ENCODE measurements around the gene TGFBI.

Gene TGFBI

GRCh38 chr5:136065588-136065987, 36.8 kb downstream of the TGFBI start:
- DNase-seq (ENCODE audit: low spot score), result no peak

- DNase-seq (ENCODE audit: low spot score), result no peak
Observed at GRCh38 chr5:136066661-136067271, 38.0 kb downstream of the TGFBI start.

- no peak for DNase-seq (ENCODE audit: low spot score)
Observed at GRCh38 chr5:136067422-136067821, 38.6 kb downstream of the TGFBI start.

GRCh38 chr5:136070486-136071285, 41.9 kb downstream of the TGFBI start:
- DNase-seq (ENCODE audit: low spot score), result no peak

- DNase-seq (ENCODE audit: low spot score), result no peak
Observed at GRCh38 chr5:136073714-136074529, 45.1 kb downstream of the TGFBI start.

- no peak for DNase-seq (ENCODE audit: low spot score)
Observed at GRCh38 chr5:136075466-136075891, 46.7 kb downstream of the TGFBI start.

GRCh38 chr5:136076067-136076466, 47.3 kb downstream of the TGFBI start:
- no peak for DNase-seq (ENCODE audit: low spot score)

GRCh38 chr5:136076881-136077445, 48.2 kb downstream of the TGFBI start:
- DNase-seq (ENCODE audit: low spot score), result no peak

- DNase-seq (ENCODE audit: low spot score), result no peak
Observed at GRCh38 chr5:136079195-136079985, 50.6 kb downstream of the TGFBI start.

- DNase-seq (ENCODE audit: low spot score), result no peak
Observed at GRCh38 chr5:136080113-136080482, 51.3 kb downstream of the TGFBI start.

- DNase-seq (ENCODE audit: low spot score), result peak; percentile 62
Observed at GRCh38 chr5:136080483-136081216, 51.9 kb downstream of the TGFBI start.

- DNase-seq (ENCODE audit: low spot score), result no peak
Observed at GRCh38 chr5:136081217-136081591, 52.4 kb downstream of the TGFBI start.

GRCh38 chr5:136082390-136083193, 53.8 kb downstream of the TGFBI start:
- DNase-seq (ENCODE audit: low spot score), result no peak

GRCh38 chr5:136084698-136085097, 55.9 kb downstream of the TGFBI start:
- DNase-seq (ENCODE audit: low spot score), result no peak

- no peak for DNase-seq (ENCODE audit: low spot score)
Observed at GRCh38 chr5:136086783-136087566, 58.2 kb downstream of the TGFBI start.

GRCh38 chr5:136087961-136088871, 59.4 kb downstream of the TGFBI start:
- no peak for DNase-seq (ENCODE audit: low spot score)

- no peak for DNase-seq (ENCODE audit: low spot score)
Observed at GRCh38 chr5:136089791-136090190, 61.0 kb downstream of the TGFBI start.

- no peak for DNase-seq (ENCODE audit: low spot score)
Observed at GRCh38 chr5:136090319-136090718, 61.5 kb downstream of the TGFBI start.
